Peyer's patch (tissue), 4 donors: ENCODE measurements around the gene UBE2D2. TPM values are rescaled to one million over a fixed set of nuclear protein-coding genes. Genes with fewer than 3 reads are reported as not detected.

Experiments used
- DNase-seq, 3 donors: peaks; one replicate each; pipeline ENCODE4 v3.0.0-alpha.2; 2017 to 2019
- H3K27ac ChIP-seq, 4 donors: fragments of 200-600 bp; sonication (generic); one replicate each; pipeline ENCODE4 v1.5.1; 2016 to 2019
- H3K27me3 ChIP-seq, 2 donors: fragments of 200-600 bp; sonication (generic); one replicate each; pipeline ENCODE4 v1.5.1; 2019
- H3K36me3 ChIP-seq, 3 donors: fragments of 200-600 bp; sonication (generic); one replicate each; pipeline ENCODE4 v1.5.1; 2016 to 2019
- H3K4me1 ChIP-seq, 4 donors: fragments of 200-600 bp; sonication (generic); one replicate each; pipeline ENCODE4 v1.5.1; 2016 to 2019
- H3K4me3 ChIP-seq, 4 donors: fragments of 200-600 bp; sonication (generic); 1 replicate in 3 of 4; 2 replicates in 1 of 4; pipeline ENCODE4 v1.5.1; 2016 to 2019; ENCODE audit warnings: mild to moderate bottlenecking in 1 of 4
- H3K9me3 ChIP-seq, 4 donors: fragments of 200-600 bp; sonication (generic); one replicate each; pipeline ENCODE4 v1.5.1; 2016 to 2019; ENCODE audit warnings: mild to moderate bottlenecking in 1 of 4
- CTCF ChIP-seq, 6 experiments: fragments of 450-650 bp in 4 of 6; fragments of 200-600 bp in 2 of 6; sonication (generic) in 1 of 6; IDR thresholded peaks; one replicate each; pipeline ENCODE4 v1.5.1; 2017 to 2019; ENCODE audit warnings: antibody characterized with exemption in 6 of 6, mild to moderate bottlenecking in 3 of 6, moderate library complexity in 1 of 6
- POLR2A ChIP-seq, 2 donors: fragments of 450-650 bp; IDR thresholded peaks; one replicate each; pipeline ENCODE4 v1.5.1; 2017; ENCODE audit warnings: antibody characterized with exemption in 2 of 2, mild to moderate bottlenecking in 2 of 2, moderate library complexity in 2 of 2
- total RNA-seq, 4 donors: library from RNA; depleted of rRNA; stranded (reverse); fragments of >200 nt; gene quantifications; one replicate each; pipeline ENCODE4 v1.1.0, GENCODE V29; 2016

UBE2D2 gene
- total RNA-seq, 4 donors from 2014 or later, result 60.2 to 87.9 (median 70.2) TPM

- TF ChIP-seq CTCF (IDR thresholded peaks at IDR 0.05), result no peak
- no peak for TF ChIP-seq POLR2A (IDR thresholded peaks at IDR 0.05)
- no peak for DNase-seq
- Histone ChIP-seq H3K27me3 (no peaks in the 10 kb centered on the region), H3K36me3 (no peaks in the 10 kb centered on the region), H3K27ac (no peak overlapping the region), H3K4me3 (no peak overlapping the region), H3K4me1 (no peaks in the 10 kb centered on the region), H3K9me3 (no peaks in the 10 kb centered on the region)
Measured at GRCh38 chr5:139551191-139551889, 9.8 kb upstream of the UBE2D2 start.

- no peaks in the 10 kb centered on the region for H3K27me3 ChIP-seq
- no peaks in the 10 kb centered on the region for H3K9me3 ChIP-seq
- no peak overlapping the region for H3K4me3 ChIP-seq
- TF ChIP-seq POLR2A (IDR thresholded peaks at IDR 0.05), result no peak
- TF ChIP-seq CTCF (IDR thresholded peaks at IDR 0.05), result no peak
- H3K36me3 ChIP-seq, result no peaks in the 10 kb centered on the region
- peak in 1 of 3 donors; percentile 36 for DNase-seq
- H3K27ac ChIP-seq, result no peak overlapping the region
- no peaks in the 10 kb centered on the region for H3K4me1 ChIP-seq
Measured at GRCh38 chr5:139552893-139553575, 8.1 kb upstream of the UBE2D2 start.

GRCh38 chr5:139554264-139554663 is 6.9 kb upstream of the UBE2D2 start:
- Histone ChIP-seq H3K36me3 (no peaks in the 10 kb centered on the region), H3K27ac (no peak overlapping the region), H3K9me3 (no peaks in the 10 kb centered on the region), H3K4me1 (no peaks in the 10 kb centered on the region), H3K27me3 (no peaks in the 10 kb centered on the region), H3K4me3 (no peak overlapping the region)
- DNase-seq, result no peak
- TF ChIP-seq CTCF (IDR thresholded peaks at IDR 0.05), result no peak
- TF ChIP-seq POLR2A (IDR thresholded peaks at IDR 0.05), result no peak

GRCh38 chr5:139557811-139558210 is 3.3 kb upstream of the UBE2D2 start:
- TF ChIP-seq CTCF (IDR thresholded peaks at IDR 0.05), result no peak
- no peaks in the 10 kb centered on the region for H3K27me3 ChIP-seq
- no peak overlapping the region for H3K27ac ChIP-seq
- H3K4me1 ChIP-seq, result peaks cover 0 to 6% (median 2%) of the 10 kb centered on the region in 4 donors
- no peaks in the 10 kb centered on the region for H3K9me3 ChIP-seq
- H3K4me3 ChIP-seq, result no peak overlapping the region
- peak in 1 of 3 donors; percentile 14 for DNase-seq
- H3K36me3 ChIP-seq, result no peaks in the 10 kb centered on the region

- peaks cover 3 to 42% (median 20%) of the 10 kb centered on the region in 4 donors for H3K4me1 ChIP-seq
- peak in 2 of 3 donors; percentile 42 to 69 for DNase-seq
- no peaks in the 10 kb centered on the region for H3K9me3 ChIP-seq
Measured at GRCh38 chr5:139561655-139562451, 714 bp downstream of the UBE2D2 start.

More at GRCh38 chr5:139561655-139562451, 714 bp downstream of the UBE2D2 start:
- H3K27me3 ChIP-seq, result no peaks in the 10 kb centered on the region
- TF ChIP-seq POLR2A (IDR thresholded peaks at IDR 0.05) (no peak), CTCF (IDR thresholded peaks at IDR 0.05) (no peak)
- H3K4me3 ChIP-seq, result peak overlapping the region; percentile 62 to 100 (median 80)
- peak overlapping the region; percentile 97 to 100 (median 99) for H3K27ac ChIP-seq
- no peaks in the 10 kb centered on the region for H3K36me3 ChIP-seq
